ENCODE results near the gene GPA33.

- TF ChIP-seq CTCF (IDR thresholded peaks at IDR 0.05) (no peak), POLR2A (IDR thresholded peaks at IDR 0.05) (no peak)
Observed at GRCh38 chr1:167051907-167052306, 38.3 kb downstream of the GPA33 start.
